Smooth muscle cell of the brain vasculature (primary cell): ENCODE measurements around the gene TAF1B.
"Not testable (repeated sequence)": the region's sequence is repeated elsewhere in the genome, so short reads cannot be mapped to it uniquely, and the experiment has no call there.

Source experiments
- DNase-seq: peaks from one replicate; pipeline ENCODE4 v3.0.0-alpha.2; 2012; ENCODE audit warnings: low read depth, low spot score

Gene TAF1B

GRCh38 chr2:9879455-9880194 lies 36.4 kb downstream of the TAF1B start:
- DNase-seq, result no peak

- DNase-seq, result no peak
These were observed 40.6 kb downstream of the TAF1B start for GRCh38 chr2:9883897-9884296.

DNA sequence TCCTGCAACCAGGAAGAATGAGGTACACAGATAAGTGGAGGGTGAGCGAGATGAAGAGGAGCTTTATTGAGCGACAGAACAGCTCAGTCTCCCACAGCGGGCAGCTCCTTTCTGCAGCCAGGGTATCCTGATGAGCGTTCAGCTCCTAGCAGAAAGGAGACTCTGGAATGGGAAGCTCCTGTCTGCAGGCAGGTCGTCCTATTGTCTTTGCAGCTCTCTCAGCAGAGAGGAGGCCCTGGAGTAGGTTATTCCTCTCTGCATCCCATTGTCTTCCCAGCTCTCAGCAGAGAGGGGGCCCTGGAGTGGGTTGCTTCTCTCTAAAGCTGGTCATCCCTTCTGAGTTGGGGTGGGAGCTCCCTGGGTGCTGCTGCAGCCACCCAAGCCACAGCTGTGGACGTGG lies 41.2 kb downstream of the TAF1B start:
- DNase-seq, result no peak

DNA sequence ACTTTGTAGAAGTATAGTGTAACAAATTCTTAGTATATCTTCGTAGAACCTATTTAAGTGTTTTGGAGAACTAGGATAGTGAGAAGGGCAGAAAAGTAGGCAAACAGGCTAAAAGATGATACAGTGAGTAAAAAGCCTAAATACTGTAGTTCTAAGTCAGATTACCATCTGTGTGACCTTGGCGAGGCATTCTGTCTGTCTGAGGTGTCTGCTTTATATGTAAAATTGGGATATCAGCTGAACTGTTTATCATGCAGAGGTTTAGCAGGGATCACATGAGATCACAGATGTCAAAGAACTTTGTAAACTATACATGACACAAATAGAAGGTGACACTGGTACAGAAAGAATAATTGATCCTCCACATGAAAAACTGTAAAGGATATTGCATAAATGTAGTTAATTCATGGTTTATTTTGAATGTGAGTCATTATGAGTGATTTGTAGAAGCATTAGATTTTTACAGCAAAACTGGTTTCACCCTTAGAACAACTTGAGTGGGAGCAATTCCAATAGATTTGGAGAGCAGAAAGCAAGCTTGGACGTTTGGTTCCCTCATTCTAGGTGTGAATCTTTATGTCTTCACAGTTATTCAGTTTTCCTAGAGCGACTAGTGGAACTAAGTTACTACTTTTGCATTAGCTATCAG lies 41.9 kb downstream of the TAF1B start:
- DNase-seq, result no peak

- no peak for DNase-seq
These were observed 44.2 kb downstream of the TAF1B start for GRCh38 chr2:9887513-9887912.

GRCh38 chr2:9889812-9890261 lies 46.6 kb downstream of the TAF1B start:
- DNase-seq, result no peak

DNA sequence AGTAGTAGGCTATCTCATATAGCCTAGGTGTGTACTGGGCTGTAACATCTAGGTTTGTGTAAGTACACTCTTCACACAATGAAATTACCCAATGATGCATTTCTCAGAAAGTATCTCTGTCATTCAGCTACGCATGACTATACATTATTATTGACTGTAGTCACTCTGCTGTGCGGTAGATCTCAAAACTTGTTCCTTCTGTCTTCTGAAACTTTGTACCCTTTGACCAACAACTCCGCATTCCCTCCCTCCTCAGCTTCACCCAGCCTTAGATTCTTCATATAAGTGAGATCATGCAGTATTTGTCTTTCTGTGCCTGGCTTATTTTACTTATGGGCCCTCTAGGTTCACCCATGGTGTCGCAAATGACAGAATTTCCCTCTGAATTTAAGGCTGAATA lies 49.0 kb downstream of the TAF1B start:
- no peak for DNase-seq

DNA sequence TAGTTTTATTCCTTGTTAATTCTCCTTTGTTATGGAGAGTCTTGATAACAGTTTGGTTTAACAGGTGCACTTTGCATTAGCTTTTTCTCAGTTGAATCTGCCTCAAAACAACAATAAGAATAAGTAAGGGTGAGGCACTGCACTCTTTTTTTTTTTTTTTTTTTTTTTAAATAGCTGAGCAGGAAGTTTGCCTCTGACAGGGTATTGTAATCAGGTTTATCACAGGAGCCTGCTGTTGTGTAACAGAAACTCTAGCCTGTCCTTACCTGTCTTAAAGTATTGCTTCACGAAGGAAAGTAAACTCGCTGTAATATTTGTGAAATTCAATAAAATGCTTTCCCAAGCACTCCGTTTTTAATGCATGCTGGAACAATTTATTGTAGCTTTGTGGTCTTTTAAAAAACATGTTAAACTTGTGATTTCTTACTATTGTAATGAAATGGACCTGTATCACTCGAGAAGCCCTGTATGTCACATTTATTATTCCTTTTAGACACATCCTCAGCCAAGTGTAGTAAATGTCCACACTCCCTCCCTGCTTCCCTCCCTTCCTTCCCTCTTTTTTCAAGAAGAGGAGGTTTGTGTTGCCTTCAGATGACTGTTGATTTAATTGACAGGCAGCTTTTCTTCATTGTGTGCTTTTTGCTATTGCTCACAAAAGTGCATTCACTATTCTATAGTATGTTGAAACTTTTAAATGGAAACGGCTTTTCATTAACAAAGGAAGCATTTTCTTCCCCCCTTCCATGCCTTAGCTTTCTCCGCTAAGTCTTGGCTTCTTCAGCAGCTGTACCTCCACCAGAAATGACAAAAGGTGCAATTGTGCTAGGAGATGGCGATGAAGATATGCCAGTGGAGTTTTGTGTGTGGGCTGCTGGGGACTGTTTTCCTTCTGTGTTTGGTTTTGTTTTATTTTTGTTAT lies 52.7 kb downstream of the TAF1B start:
- no peak for DNase-seq

DNA sequence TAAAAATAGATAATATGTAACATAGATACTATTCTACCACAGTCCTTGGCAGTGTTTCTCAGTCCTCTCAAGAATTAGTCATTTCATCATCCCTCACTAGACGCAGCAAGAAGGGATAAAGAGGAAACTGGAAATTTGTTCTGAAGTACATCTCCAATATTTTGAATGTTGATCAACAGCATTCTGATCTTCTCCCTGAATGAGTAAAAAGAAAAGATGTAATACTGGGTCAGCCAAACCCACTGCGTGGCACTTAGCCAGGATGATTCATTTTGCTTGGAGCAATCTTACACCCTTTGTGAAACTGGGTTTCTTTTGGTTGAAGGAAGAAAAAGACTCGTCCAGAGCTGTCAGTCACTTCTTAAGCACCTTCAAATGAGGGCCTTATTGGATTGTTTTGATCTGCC lies 54.1 kb downstream of the TAF1B start:
- peak; percentile 87 for DNase-seq

DNA sequence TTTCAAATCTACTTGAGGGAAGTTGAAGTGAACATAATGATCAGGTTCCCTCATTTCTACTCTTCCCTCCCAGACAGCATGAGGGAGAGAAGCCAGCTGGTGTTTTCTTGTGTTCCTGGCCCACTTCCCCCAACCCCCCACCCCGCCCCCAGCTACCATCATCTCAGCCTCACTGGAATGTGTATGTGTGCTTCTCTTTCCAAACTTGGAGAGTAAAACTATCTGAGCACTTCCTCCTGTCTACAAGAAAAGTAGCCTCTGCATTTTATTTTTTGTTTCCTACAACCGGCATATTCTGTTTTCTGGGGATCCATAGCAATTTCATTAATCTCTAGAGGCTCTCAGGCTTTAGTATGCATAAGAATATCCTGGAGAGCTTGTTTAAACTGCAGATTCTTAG lies 54.6 kb downstream of the TAF1B start:
- no peak for DNase-seq

GRCh38 chr2:9905413-9905812 lies 62.1 kb downstream of the TAF1B start:
- no peak for DNase-seq

GRCh38 chr2:9907402-9907801 lies 64.1 kb downstream of the TAF1B start:
- DNase-seq, result no peak

GRCh38 chr2:9908639-9909038 lies 65.4 kb downstream of the TAF1B start:
- no peak for DNase-seq

- no peak for DNase-seq
These were observed 65.8 kb downstream of the TAF1B start for GRCh38 chr2:9909106-9909505.

GRCh38 chr2:9910699-9911098 lies 67.4 kb downstream of the TAF1B start:
- no peak for DNase-seq

DNA sequence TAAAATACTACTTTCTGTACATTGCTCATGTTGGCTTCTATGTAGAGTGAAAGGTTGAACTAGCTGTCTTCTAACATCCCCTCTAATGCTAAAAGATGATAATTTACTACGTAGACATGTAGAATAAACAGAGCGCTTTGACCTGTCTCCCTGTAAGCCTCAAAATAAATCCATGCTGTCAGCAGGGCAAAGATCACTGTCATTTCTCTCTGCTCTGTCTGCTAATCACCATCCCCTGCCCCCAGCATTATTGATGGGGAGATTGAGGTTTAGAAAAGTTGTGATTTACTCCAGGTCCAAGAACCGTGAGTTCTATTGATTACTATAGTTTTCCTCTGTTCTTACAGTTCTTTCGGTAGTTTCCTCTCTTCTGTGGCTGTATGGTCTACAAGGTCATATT lies 69.2 kb downstream of the TAF1B start:
- no peak for DNase-seq

- DNase-seq, result peak; percentile 29
These were observed 71.3 kb downstream of the TAF1B start for GRCh38 chr2:9914384-9915065.

DNA sequence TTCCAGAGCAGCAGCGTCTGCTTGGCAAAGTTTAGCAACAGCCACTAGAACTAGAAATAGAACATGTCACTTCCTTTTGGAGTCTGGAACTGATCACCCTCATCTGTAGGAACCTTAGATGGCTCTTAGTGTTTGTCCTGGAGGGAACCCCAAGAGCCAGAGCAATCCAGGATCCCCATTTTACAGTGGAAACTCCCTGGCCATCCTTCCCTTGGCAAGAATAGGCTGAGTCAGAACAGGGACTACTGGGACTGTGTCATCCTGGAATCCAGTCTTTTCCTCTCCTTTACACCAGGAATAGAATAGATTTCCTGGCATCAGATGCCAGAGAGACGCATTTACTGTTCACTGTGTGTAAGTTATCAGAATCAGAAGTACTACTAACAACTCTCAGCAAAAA lies 75.0 kb downstream of the TAF1B start:
- no peak for DNase-seq

- DNase-seq, result no peak
These were observed 76.2 kb downstream of the TAF1B start for GRCh38 chr2:9919512-9919911.

- not testable (repeated sequence) for DNase-seq
These were observed 83.7 kb downstream of the TAF1B start for GRCh38 chr2:9927020-9927419.

DNA sequence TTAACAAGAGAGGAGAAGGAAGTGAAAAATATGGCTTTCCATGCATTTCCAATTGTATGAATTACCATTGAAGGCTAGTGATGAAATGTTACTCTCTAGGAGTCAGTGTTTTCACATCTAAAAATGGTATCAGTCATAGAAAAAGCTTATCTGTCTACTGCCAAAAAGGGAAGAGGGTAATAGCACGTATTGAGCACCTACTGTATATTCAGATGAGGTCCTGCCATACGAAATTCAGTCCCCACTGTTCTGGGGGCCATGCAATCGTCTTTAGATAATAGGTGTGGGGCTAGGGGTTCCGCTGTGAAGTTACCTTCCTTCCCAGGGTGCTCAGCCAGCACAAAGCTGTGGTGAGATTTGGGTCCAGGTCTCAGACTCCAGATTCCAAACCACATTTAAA lies 94.0 kb downstream of the TAF1B start:
- DNase-seq, result no peak

DNA sequence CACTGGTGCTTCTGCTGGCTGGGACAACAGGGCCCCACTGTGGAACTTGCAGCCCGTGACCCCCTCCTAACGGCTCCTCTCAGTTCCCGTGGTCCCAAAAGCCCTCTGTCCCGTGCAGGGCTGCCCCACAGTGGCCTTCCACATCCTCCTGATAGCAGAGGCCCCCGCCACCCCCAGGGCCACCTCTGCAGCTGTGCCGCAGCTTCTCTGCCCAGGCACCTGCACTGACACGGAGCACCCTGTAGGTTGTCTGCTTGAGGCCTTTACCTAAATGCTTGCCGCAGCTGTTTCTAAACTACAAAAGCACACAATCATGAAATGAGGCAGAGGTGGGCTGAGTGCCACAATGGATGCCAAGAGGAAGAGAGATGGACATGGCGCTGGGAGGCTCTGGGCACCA lies 94.7 kb downstream of the TAF1B start:
- DNase-seq, result no peak
